ENCODE results near the gene PCF11.

PCF11 gene

DNA sequence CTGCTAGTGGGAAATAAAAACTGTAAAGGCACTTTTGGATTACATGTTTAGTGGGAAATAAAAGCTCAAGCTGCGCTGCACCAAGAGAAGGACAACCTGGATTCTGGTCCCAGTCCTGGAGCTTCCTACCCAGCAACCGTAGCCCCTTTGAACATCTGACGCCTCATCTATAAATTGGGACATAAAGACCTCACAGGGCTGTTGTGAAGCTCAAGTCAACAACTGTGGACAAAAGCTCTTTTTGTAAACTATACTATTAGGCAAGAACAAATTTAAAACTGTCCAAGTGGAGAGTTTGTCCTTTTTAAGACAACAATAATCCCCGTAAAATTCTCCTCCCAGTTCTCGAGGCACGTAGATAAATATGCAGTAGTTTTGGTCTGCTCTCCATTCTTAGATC lies 17.6 kb upstream of the PCF11 start:
- TF ChIP-seq, protein P1, sequence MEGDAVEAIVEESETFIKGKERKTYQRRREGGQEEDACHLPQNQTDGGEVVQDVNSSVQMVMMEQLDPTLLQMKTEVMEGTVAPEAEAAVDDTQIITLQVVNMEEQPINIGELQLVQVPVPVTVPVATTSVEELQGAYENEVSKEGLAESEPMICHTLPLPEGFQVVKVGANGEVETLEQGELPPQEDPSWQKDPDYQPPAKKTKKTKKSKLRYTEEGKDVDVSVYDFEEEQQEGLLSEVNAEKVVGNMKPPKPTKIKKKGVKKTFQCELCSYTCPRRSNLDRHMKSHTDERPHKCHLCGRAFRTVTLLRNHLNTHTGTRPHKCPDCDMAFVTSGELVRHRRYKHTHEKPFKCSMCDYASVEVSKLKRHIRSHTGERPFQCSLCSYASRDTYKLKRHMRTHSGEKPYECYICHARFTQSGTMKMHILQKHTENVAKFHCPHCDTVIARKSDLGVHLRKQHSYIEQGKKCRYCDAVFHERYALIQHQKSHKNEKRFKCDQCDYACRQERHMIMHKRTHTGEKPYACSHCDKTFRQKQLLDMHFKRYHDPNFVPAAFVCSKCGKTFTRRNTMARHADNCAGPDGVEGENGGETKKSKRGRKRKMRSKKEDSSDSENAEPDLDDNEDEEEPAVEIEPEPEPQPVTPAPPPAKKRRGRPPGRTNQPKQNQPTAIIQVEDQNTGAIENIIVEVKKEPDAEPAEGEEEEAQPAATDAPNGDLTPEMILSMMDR (conservative IDR thresholded peaks at IDR 0.05; ENCODE audit: low read depth, low read length): no peak
- H3K4me3 ChIP-seq (ENCODE audit: low read depth, low read length): no peak overlapping the region
- no peak for DNase-seq (ENCODE audit: low read depth)

GRCh38 chr11:83140691-83141455 lies 16.1 kb upstream of the PCF11 start:
- DNase-seq (ENCODE audit: low read depth): no peak
- TF ChIP-seq, protein P1 (conservative IDR thresholded peaks at IDR 0.05; ENCODE audit: low read depth, low read length): no peak
- H3K4me3 ChIP-seq (ENCODE audit: low read depth, low read length): no peak overlapping the region

DNA sequence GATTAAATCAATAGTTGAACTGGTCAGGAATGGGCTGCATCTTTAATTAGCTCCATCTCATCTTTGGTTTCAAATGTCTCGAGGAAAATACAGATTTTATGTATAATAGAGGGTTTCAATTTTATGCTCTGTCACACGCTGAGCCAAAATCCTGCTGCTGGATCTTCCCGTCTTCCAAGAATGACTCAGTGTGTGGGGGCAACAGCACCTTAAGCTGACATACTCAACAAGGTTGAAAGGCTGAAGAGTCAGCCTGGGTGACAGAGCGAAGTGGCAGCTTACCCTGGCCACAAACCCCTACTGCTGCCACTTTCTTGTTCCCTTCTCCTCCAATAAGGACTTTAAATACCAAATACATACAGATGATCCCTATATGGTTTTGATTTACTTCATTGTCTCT lies 9.0 kb upstream of the PCF11 start:
- TF ChIP-seq, protein P1 (conservative IDR thresholded peaks at IDR 0.05; ENCODE audit: low read depth, low read length): no peak
- no peak overlapping the region for H3K4me3 ChIP-seq (ENCODE audit: low read depth, low read length)
- DNase-seq (ENCODE audit: low read depth): no peak

DNA sequence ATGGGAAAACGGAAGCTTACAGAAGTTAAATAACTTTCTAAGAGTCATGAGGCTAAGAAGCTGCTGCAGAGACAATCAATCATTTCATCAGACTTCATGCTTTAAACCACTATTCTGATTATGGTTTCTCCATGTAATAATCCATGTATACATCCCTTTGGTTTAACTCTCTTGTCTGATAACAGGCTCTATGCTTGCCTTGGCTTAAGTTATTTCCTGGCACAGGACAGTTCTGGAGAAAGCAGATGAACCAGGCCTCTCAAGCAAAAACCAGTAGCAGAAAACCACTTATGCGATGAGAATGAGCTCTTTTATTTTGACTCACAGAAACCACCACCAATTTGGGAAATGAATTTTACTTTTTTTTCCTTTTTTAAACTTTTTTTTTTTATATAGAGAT lies 6.5 kb upstream of the PCF11 start:
- TF ChIP-seq, protein P1 (conservative IDR thresholded peaks at IDR 0.05; ENCODE audit: low read depth, low read length): no peak
- no peak overlapping the region for H3K4me3 ChIP-seq (ENCODE audit: low read depth, low read length)
- DNase-seq (ENCODE audit: low read depth): no peak

GRCh38 chr11:83151274-83151977 lies 5.5 kb upstream of the PCF11 start:
- DNase-seq (ENCODE audit: low read depth): no peak
- H3K4me3 ChIP-seq (ENCODE audit: low read depth, low read length): no peak overlapping the region
- TF ChIP-seq, protein P1 (conservative IDR thresholded peaks at IDR 0.05; ENCODE audit: low read depth, low read length): no peak

GRCh38 chr11:83152264-83152663 lies 4.7 kb upstream of the PCF11 start:
- DNase-seq (ENCODE audit: low read depth): no peak
- no peak overlapping the region for H3K4me3 ChIP-seq (ENCODE audit: low read depth, low read length)
- TF ChIP-seq, protein P1 (conservative IDR thresholded peaks at IDR 0.05; ENCODE audit: low read depth, low read length): no peak
